Liver (tissue), 9 donors: ENCODE results near the gene ABCE1. TPM values are rescaled to one million over a fixed set of nuclear protein-coding genes. Genes with fewer than 3 reads are reported as not detected.
A peak's percentile ranks its signal among the peaks of the same experiment; 100 is the strongest.

Experiments used
- DNase-seq: peaks from one replicate; pipeline ENCODE4 v3.0.0-alpha.2; 2017; ENCODE audit warnings: low spot score
- H3K27ac ChIP-seq, 2 donors: one replicate each; pipeline ENCODE4 v1.7.0; 2013; ENCODE audit warnings: inconsistent platforms in 2 of 2, low read length in 2 of 2, control low read depth in 1 of 2, low read depth in 1 of 2, mild to moderate bottlenecking in 1 of 2
- H3K27me3 ChIP-seq, 4 donors: one replicate each; pipeline versions ENCODE4 v1.6.1 to v1.7.0; 2013; ENCODE audit warnings: low read length in 3 of 4, inconsistent platforms in 1 of 4, mild to moderate bottlenecking in 1 of 4, moderate library complexity in 1 of 4; ENCODE audit not compliant: control insufficient read depth in 4 of 4, insufficient read depth in 4 of 4
- H3K36me3 ChIP-seq, 4 donors: one replicate each; pipeline versions ENCODE4 v1.6.1 to v1.7.0; 2013; ENCODE audit warnings: low read length in 3 of 4, mild to moderate bottlenecking in 3 of 4, low read depth in 1 of 4, moderate library complexity in 1 of 4; ENCODE audit not compliant: control insufficient read depth in 4 of 4, insufficient read depth in 3 of 4
- H3K4me1 ChIP-seq, 4 donors: one replicate each; pipeline versions ENCODE4 v1.6.1 to v1.7.0; 2013; ENCODE audit warnings: low read length in 3 of 4, mild to moderate bottlenecking in 3 of 4, moderate library complexity in 1 of 4; ENCODE audit not compliant: control insufficient read depth in 4 of 4, insufficient read depth in 4 of 4
- H3K4me3 ChIP-seq, 3 donors: one replicate each; pipeline versions ENCODE4 v1.6.1 to v1.7.0; 2013; ENCODE audit warnings: low read length in 3 of 3, control low read depth in 1 of 3, low read depth in 1 of 3, mild to moderate bottlenecking in 1 of 3
- H3K9ac ChIP-seq, 2 donors: one replicate each; pipeline ENCODE4 v1.7.0; 2013; ENCODE audit warnings: low read length in 2 of 2, mild to moderate bottlenecking in 2 of 2, moderate library complexity in 2 of 2, control low read depth in 1 of 2, low read depth in 1 of 2
- H3K9me3 ChIP-seq, 4 donors: one replicate each; pipeline versions ENCODE4 v1.6.1 to v1.7.0; 2013; ENCODE audit warnings: low read length in 3 of 4; ENCODE audit not compliant: control insufficient read depth in 4 of 4
- EGR1 ChIP-seq, 2 donors: IDR thresholded peaks; 2 replicates each; pipeline ENCODE4 v1.6.1; 2016 to 2018; ENCODE audit warnings: antibody characterized with exemption in 2 of 2, low read depth in 2 of 2
- FOXA1 ChIP-seq: IDR thresholded peaks from 2 replicates; pipeline ENCODE4 v1.6.1; 2016; ENCODE audit warnings: antibody characterized with exemption
- FOXA2 ChIP-seq: IDR thresholded peaks from 2 replicates; pipeline ENCODE4 v1.6.1; 2016; ENCODE audit warnings: antibody characterized with exemption
- GABPA ChIP-seq, 2 donors: IDR thresholded peaks in 1 of 2; conservative IDR thresholded peaks in 1 of 2; 2 replicates each; pipeline ENCODE4 v1.6.1; 2016; ENCODE audit warnings: antibody characterized with exemption in 2 of 2, mild to moderate bottlenecking in 1 of 2, moderate library complexity in 1 of 2
- HNF4A ChIP-seq, 2 donors: conservative IDR thresholded peaks; 2 replicates each; pipeline ENCODE4 v1.6.1; 2016; ENCODE audit warnings: antibody characterized with exemption in 2 of 2, mild to moderate bottlenecking in 2 of 2
- HNF4G ChIP-seq: IDR thresholded peaks from 2 replicates; pipeline ENCODE4 v1.6.1; 2016; ENCODE audit warnings: antibody characterized with exemption
- JUND ChIP-seq, 2 donors: IDR thresholded peaks; 2 replicates each; pipeline ENCODE4 v1.6.1; 2016; ENCODE audit warnings: antibody characterized with exemption in 2 of 2
- MAX ChIP-seq: IDR thresholded peaks from 2 replicates; pipeline ENCODE4 v1.6.1; 2016; ENCODE audit warnings: antibody characterized with exemption
- NR2F2 ChIP-seq: IDR thresholded peaks from 2 replicates; pipeline ENCODE4 v1.6.1; 2016; ENCODE audit warnings: antibody characterized with exemption
- RAD21 ChIP-seq, 2 donors: IDR thresholded peaks; 2 replicates each; pipeline ENCODE4 v1.6.1; 2016; ENCODE audit warnings: antibody characterized with exemption in 2 of 2, mild to moderate bottlenecking in 2 of 2
- REST ChIP-seq: IDR thresholded peaks from 2 replicates; pipeline ENCODE4 v1.6.1; 2016; ENCODE audit warnings: antibody characterized with exemption, mild to moderate bottlenecking
- RXRA ChIP-seq, 2 donors: IDR thresholded peaks; 2 replicates each; pipeline ENCODE4 v1.6.1; 2017 to 2018; ENCODE audit warnings: antibody characterized with exemption in 2 of 2, mild to moderate bottlenecking in 1 of 2
- SP1 ChIP-seq: IDR thresholded peaks from 2 replicates; pipeline ENCODE4 v1.6.1; 2018; ENCODE audit warnings: antibody characterized with exemption, mild to moderate bottlenecking
- TAF1 ChIP-seq: conservative IDR thresholded peaks from 2 replicates; pipeline ENCODE4 v1.6.1; 2016; ENCODE audit warnings: antibody characterized with exemption, mild to moderate bottlenecking
- YY1 ChIP-seq: IDR thresholded peaks from 2 replicates; pipeline ENCODE4 v1.6.1; 2016; ENCODE audit warnings: antibody characterized with exemption, mild to moderate bottlenecking
- ZBTB33 ChIP-seq: IDR thresholded peaks from 2 replicates; pipeline ENCODE4 v1.6.1; 2016; ENCODE audit warnings: antibody characterized with exemption
- WGBS: extraction: QIAGEN DNeasy Blood & Tissue Kit; methylation state at CpG from one replicate; pipeline ENCODE4 v1.1.7; 2013; 5-methylcytosine and 5-hydroxymethylcytosine counted together
- polyA plus RNA-seq, 2 donors: library from polyadenylated mRNA; stranded (reverse) in 1 of 2; unstranded in 1 of 2; fragments of 200-250 nt in 1 of 2; fragments of >200 nt in 1 of 2; fragmentation: Nextera tagmentation in 1 of 2; extraction: Ambion mirVana in 1 of 2; gene quantifications; one replicate each; pipeline versions ENCODE4 v1.2.1 to v1.2.3, GENCODE V29; 2013 to 2015
- total RNA-seq, 2 donors: library from RNA; depleted of rRNA; stranded (reverse); fragments of >200 nt; gene quantifications; one replicate each; pipeline ENCODE4 v1.2.3, GENCODE V29; 2014
- TF ChIP-seq, protein P1 (sequence below): fragments of 150-350 bp; IDR thresholded peaks from 2 replicates; pipeline ENCODE4 v1.5.1; 2017; ENCODE audit warnings: improper control_type of control experiment, low read depth, low read length; ENCODE audit not compliant: missing input control
- TF ChIP-seq, protein P2 (sequence below): IDR thresholded peaks from 2 replicates; pipeline ENCODE4 v1.6.1; 2016; ENCODE audit warnings: antibody characterized with exemption
- donor health status: healthy.
- donor health status: healthy.
- donor health status: healthy.
- donor health status: healthy.
- donor health status: healthy.

ABCE1 gene
- total RNA-seq (10 to 100 TPM; 44.3 to 59.8 TPM), polyA plus RNA-seq (10 to 100 TPM; 12.7 to 17.8 TPM)

GRCh38 chr4:145097821-145098674, at the start of gene ABCE1, which contains the start of gene ANAPC10:
Gene ABCE1, plus strand, starts transcription at chr4:145098311. Its CDS starts 6,102 bp downstream, at chr4:145104413.
Gene ANAPC10, minus strand, starts transcription at chr4:145098196. Its CDS starts 2,097 bp downstream, at chr4:145096099.
- H3K36me3 ChIP-seq = peaks cover 4 to 20% (median 19%) of the 10 kb centered on the region in 4 donors
- H3K27me3 ChIP-seq = no peaks in the 10 kb centered on the region
- no peak for TF ChIP-seq EGR1 (IDR thresholded peaks at IDR 0.05; ENCODE audit: low read depth in 2 of 2)
- peak; percentile 100 for TF ChIP-seq MAX
- TF ChIP-seq JUND (IDR thresholded peaks at IDR 0.05) = peak; percentile 76 to 81
- TF ChIP-seq RXRA (IDR thresholded peaks at IDR 0.05) = no peak
- TF ChIP-seq NR2F2 = no peak
- TF ChIP-seq REST = peak; percentile 78
- peak; percentile 2 to 16 for TF ChIP-seq HNF4A (conservative IDR thresholded peaks at IDR 0.05)
- TF ChIP-seq, protein P1, sequence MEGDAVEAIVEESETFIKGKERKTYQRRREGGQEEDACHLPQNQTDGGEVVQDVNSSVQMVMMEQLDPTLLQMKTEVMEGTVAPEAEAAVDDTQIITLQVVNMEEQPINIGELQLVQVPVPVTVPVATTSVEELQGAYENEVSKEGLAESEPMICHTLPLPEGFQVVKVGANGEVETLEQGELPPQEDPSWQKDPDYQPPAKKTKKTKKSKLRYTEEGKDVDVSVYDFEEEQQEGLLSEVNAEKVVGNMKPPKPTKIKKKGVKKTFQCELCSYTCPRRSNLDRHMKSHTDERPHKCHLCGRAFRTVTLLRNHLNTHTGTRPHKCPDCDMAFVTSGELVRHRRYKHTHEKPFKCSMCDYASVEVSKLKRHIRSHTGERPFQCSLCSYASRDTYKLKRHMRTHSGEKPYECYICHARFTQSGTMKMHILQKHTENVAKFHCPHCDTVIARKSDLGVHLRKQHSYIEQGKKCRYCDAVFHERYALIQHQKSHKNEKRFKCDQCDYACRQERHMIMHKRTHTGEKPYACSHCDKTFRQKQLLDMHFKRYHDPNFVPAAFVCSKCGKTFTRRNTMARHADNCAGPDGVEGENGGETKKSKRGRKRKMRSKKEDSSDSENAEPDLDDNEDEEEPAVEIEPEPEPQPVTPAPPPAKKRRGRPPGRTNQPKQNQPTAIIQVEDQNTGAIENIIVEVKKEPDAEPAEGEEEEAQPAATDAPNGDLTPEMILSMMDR = peak; percentile 22
- no peak for TF ChIP-seq FOXA1
- TF ChIP-seq YY1 = peak; percentile 99
- TF ChIP-seq GABPA (IDR thresholded peaks at IDR 0.05 in 1 of 2, conservative IDR thresholded peaks at IDR 0.05 in 1 of 2) = peak; percentile 8 to 79
- peak; percentile 82 for TF ChIP-seq ZBTB33
- peak; percentile 72 for TF ChIP-seq SP1
- TF ChIP-seq FOXA2 = no peak
- TF ChIP-seq, protein P2, sequence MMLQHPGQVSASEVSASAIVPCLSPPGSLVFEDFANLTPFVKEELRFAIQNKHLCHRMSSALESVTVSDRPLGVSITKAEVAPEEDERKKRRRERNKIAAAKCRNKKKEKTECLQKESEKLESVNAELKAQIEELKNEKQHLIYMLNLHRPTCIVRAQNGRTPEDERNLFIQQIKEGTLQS = peak; percentile 16
- peak; percentile 50 for TF ChIP-seq TAF1
- TF ChIP-seq HNF4G = no peak
- TF ChIP-seq RAD21 (IDR thresholded peaks at IDR 0.05) = peak; percentile 2 to 60
- H3K9ac ChIP-seq = peak within 1 kb of the TSS; percentile 86 to 96
- peak; percentile 92 for DNase-seq
- H3K4me3 ChIP-seq = peak within 1 kb of the TSS; percentile 76 to 99 (median 82)
- under 1% methylated on average over 67 of the region's 67 CpGs for WGBS
- H3K27ac ChIP-seq = peak within 1 kb of the TSS; percentile 87 to 93
- H3K9me3 ChIP-seq = peaks cover 0 to 8% (median 1%) of the 10 kb centered on the region in 4 donors
- H3K4me1 ChIP-seq = peaks cover 6 to 33% (median 25%) of the 10 kb centered on the region in 4 donors
